Testis (tissue), 3 donors: Measurements from ENCODE around the gene GLS. TPM values are rescaled to one million over a fixed set of nuclear protein-coding genes. Genes with fewer than 3 reads are reported as not detected.

Experiments
- DNase-seq: peaks from one replicate; pipeline ENCODE4 v3.0.0-alpha.2; 2019
- H3K27ac ChIP-seq, 2 donors: fragments of 200-600 bp; sonication (generic); one replicate each; pipeline ENCODE4 v1.5.1; 2019
- H3K27me3 ChIP-seq: fragments of 200-600 bp; sonication (generic); one replicate; pipeline ENCODE4 v1.5.1; 2019
- H3K36me3 ChIP-seq: fragments of 200-600 bp; sonication (generic); one replicate; pipeline ENCODE4 v1.5.1; 2017; ENCODE audit warnings: low read depth; ENCODE audit errors: missing control alignments
- H3K4me1 ChIP-seq: fragments of 200-600 bp; sonication (generic); one replicate; pipeline ENCODE4 v1.5.1; 2019
- H3K4me3 ChIP-seq, 2 donors: fragments of 200-600 bp; sonication (generic); one replicate each; pipeline ENCODE4 v1.5.1; 2017 to 2019
- H3K9me3 ChIP-seq: fragments of 200-600 bp; sonication (generic); one replicate; pipeline ENCODE4 v1.5.1; 2017
- POLR2A ChIP-seq: fragments of 450-650 bp; IDR thresholded peaks from one replicate; pipeline ENCODE4 v1.6.1; 2017; ENCODE audit warnings: antibody characterized with exemption, mild to moderate bottlenecking, moderate library complexity
- WGBS, 2 donors: methylation state at CpG; one replicate each; pipeline ENCODE4 v1.1.5; 2018; 5-methylcytosine and 5-hydroxymethylcytosine counted together
- intact Hi-C: fragments of 100-400 bp; cut with DNase I; formaldehyde crosslinking; loops from one replicate; pipeline ENCODE4 v1.15.1; 2023; ENCODE audit warnings: low total_unique reads
- polyA plus RNA-seq: library from polyadenylated mRNA; stranded (reverse); fragments of 350-450 nt; fragmentation: Illumina TruSeq; extraction: RNeasy Lipid Tissue Mini Kit (QIAGEN cat#74804); gene quantifications from one replicate; pipeline ENCODE4 v1.2.3, GENCODE V29; 2014; ENCODE audit warnings: low read depth, low replicate concordance; ENCODE audit not compliant: insufficient read depth
- total RNA-seq, 2 donors: library from RNA; depleted of rRNA; stranded (reverse); fragments of >200 nt; gene quantifications; one replicate each; pipeline ENCODE4 v1.2.3, GENCODE V29; 2016
- TF ChIP-seq, protein P1 (sequence below), 3 experiments: fragments of 450-650 bp in 2 of 3; fragments of 200-600 bp in 1 of 3; sonication (generic) in 1 of 3; IDR thresholded peaks; one replicate each; pipeline ENCODE4 v1.5.1; 2016 to 2019; ENCODE audit warnings: antibody characterized with exemption in 3 of 3, mild to moderate bottlenecking in 2 of 3, moderate library complexity in 1 of 3

The GLS gene
- total and polyA plus RNA-seq, 3 donors from 2014 or later: 22.8 to 130 (median 77.7) TPM

DNA sequence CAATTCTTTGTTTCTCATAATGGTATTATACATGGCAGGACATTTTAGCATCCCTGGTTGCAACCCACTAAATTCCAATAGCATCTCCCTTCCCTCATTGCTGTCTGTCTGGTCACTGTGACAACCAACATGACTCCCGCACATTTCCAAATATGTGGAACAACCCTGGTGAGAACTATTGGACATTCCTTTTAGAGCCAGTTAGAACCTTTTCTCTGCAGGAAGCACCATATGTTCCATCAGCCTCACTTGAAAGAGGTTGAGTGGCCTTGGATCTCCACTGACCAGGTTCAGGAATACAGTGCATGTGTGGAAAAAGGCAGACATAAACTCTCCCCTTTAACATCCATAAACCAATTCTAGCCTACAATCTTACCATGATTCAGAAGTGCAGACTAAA is 25.9 kb upstream of the GLS start:
- intact Hi-C loops: no loop called here
- Histone ChIP-seq H3K9me3 (no peaks in the 10 kb centered on the region), H3K27ac (no peak overlapping the region), H3K4me1 (no peaks in the 10 kb centered on the region), H3K27me3 (no peaks in the 10 kb centered on the region), H3K4me3 (no peak overlapping the region), H3K36me3 (no peaks in the 10 kb centered on the region)
- 79 to 92% methylated on average over 1 of the region's 1 CpG for WGBS, 2 donors
- no peak for DNase-seq
- TF ChIP-seq, protein P1, sequence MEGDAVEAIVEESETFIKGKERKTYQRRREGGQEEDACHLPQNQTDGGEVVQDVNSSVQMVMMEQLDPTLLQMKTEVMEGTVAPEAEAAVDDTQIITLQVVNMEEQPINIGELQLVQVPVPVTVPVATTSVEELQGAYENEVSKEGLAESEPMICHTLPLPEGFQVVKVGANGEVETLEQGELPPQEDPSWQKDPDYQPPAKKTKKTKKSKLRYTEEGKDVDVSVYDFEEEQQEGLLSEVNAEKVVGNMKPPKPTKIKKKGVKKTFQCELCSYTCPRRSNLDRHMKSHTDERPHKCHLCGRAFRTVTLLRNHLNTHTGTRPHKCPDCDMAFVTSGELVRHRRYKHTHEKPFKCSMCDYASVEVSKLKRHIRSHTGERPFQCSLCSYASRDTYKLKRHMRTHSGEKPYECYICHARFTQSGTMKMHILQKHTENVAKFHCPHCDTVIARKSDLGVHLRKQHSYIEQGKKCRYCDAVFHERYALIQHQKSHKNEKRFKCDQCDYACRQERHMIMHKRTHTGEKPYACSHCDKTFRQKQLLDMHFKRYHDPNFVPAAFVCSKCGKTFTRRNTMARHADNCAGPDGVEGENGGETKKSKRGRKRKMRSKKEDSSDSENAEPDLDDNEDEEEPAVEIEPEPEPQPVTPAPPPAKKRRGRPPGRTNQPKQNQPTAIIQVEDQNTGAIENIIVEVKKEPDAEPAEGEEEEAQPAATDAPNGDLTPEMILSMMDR (IDR thresholded peaks at IDR 0.05): no peak
- no peak for TF ChIP-seq POLR2A

DNA sequence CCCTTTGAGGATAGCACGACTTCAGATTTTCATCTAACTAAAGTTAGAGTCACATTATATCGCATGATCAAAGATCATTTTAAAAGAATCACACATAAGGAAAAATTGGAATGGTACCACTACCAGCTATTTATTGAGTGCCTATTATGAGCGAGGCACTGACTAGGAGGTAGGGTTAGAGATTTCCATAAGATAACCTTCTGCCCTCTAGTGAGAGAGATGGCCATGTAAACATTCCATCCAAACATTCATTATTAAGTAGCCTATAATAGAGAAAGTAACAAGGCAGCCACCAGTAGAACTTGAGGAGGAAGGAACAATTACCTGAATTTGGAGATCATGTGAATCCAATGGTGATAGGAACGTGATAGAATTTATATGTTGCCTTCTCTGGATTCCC is 25.4 kb upstream of the GLS start:
- intact Hi-C loops: no loop called here
- Histone ChIP-seq H3K27ac (no peak overlapping the region), H3K9me3 (no peaks in the 10 kb centered on the region), H3K4me1 (no peaks in the 10 kb centered on the region), H3K4me3 (no peak overlapping the region), H3K36me3 (no peaks in the 10 kb centered on the region), H3K27me3 (no peaks in the 10 kb centered on the region)
- WGBS, 2 donors: 92 to 93% methylated on average over 4 of the region's 4 CpGs
- DNase-seq: no peak
- TF ChIP-seq, protein P1 (IDR thresholded peaks at IDR 0.05): no peak
- TF ChIP-seq POLR2A: no peak

DNA sequence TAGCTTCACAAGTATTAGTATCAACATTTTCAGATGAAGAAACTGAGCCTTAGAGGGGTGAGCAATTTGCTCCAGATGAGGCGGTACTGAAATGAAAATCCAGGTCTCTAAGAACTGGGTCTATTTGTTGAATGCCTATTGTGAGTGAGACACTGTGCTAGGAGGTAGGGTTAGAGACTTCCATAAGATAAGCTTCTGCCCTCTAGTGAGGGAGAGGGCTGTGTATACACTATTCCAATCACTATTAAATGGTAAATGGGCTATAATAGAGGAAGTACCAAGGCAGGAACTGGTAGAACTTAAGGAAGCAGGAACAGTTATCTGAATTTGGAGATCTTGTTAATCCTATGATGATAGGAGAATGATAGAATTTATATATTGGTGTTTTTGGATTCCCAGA is 23.6 kb upstream of the GLS start:
- intact Hi-C loops: no loop called here

DNA sequence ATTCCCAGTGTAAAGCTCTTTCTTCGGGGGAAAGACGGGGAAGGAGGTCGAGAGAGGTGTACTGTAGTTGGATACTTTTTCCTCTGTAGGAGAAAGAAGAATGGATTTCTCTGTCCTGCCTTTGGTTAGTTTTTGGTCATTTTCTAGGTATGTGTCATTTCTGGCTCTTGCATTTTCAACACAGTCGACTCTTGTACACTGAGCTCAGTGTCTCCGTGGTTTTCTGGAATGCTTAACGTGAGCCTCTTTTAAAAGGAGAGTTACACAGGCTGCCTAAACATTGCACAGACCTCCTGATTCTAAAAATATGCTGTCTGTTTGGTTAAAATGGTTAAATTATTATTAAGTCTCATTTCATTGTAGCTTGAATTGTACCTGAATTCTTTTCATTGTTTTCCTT is 21.8 kb upstream of the GLS start:
- TF ChIP-seq, protein P1 (IDR thresholded peaks at IDR 0.05): no peak
- no peak for TF ChIP-seq POLR2A
- no peak for DNase-seq
- Histone ChIP-seq H3K4me1 (no peaks in the 10 kb centered on the region), H3K9me3 (no peaks in the 10 kb centered on the region), H3K36me3 (no peaks in the 10 kb centered on the region), H3K27ac (no peak overlapping the region), H3K27me3 (no peaks in the 10 kb centered on the region), H3K4me3 (no peak overlapping the region)
- 49 to 58% methylated on average over 6 of the region's 6 CpGs for WGBS, 2 donors
- intact Hi-C loops: no loop called here

More for the DNA sequence above, 23.6 kb upstream of the GLS start:
- WGBS, 2 donors: 97 to 100% methylated on average over 1 of the region's 1 CpG
- H3K27ac ChIP-seq: no peak overlapping the region
- H3K4me3 ChIP-seq: no peak overlapping the region
- no peak for DNase-seq
- H3K9me3 ChIP-seq: no peaks in the 10 kb centered on the region
- H3K36me3 ChIP-seq: no peaks in the 10 kb centered on the region
- no peak for TF ChIP-seq POLR2A
- TF ChIP-seq, protein P1 (IDR thresholded peaks at IDR 0.05): no peak
- no peaks in the 10 kb centered on the region for H3K4me1 ChIP-seq
- no peaks in the 10 kb centered on the region for H3K27me3 ChIP-seq

DNA sequence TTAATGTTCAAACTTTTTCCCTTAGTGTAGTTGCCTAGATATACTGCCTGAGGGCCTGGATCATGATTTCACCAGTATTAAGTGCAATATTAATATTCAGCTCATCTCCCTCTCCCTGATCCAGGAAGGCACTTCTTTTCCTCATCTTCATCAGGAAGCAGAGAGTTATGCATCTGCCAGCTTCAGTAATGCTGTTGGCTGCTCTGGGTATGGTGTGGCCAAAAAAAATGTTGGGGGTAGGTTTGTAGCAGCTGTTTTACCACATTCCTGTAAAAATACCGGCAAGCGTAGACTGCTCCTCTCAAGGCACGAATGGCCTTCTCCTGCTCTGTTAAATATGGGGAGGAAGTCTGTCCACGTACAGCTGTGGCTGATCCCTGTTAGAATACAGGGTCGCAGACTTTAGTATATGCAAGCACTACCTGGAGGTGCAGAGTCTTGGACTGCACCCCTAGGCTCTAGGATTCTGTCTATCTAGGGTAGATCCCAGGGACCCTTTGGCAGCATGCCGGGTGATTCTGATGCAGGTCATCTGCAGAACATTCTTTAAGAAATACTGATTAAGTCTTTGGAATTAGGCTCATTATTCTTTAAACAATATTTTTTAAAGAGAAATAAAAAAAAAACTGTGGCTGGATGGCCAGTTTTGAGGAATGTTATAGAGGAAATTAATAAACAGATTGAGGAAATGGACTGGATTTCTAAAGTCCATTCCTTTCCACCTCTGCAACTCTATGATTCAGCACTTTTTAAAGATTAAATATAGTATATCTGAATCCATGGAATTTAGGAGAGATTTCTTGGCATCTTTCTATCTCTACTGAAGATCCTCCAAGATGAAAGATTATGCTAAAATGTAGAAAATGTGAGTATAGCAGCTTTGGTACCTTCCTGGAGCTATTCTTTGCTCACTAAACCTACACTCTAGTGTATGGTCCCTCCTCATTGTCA is 21.0 kb upstream of the GLS start:
- Histone ChIP-seq H3K4me1 (no peaks in the 10 kb centered on the region), H3K27ac (no peak overlapping the region), H3K9me3 (no peaks in the 10 kb centered on the region), H3K4me3 (no peak overlapping the region), H3K36me3 (no peaks in the 10 kb centered on the region), H3K27me3 (no peaks in the 10 kb centered on the region)
- TF ChIP-seq, protein P1 (IDR thresholded peaks at IDR 0.05): no peak
- no peak for TF ChIP-seq POLR2A
- intact Hi-C loops: no loop called here
- 49 to 57% methylated on average over 6 of the region's 6 CpGs for WGBS, 2 donors
- DNase-seq: no peak
